H9 (cell line): Measurements from ENCODE around the gene FAM83E. TPM values are rescaled to one million over a fixed set of nuclear protein-coding genes. Genes with fewer than 3 reads are reported as not detected.
A peak's percentile ranks its signal among the peaks of the same experiment; 100 is the strongest.

Experiments used
- DNase-seq: peaks from one replicate; pipeline ENCODE4 v3.0.0-alpha.2; 2017
- H2AFZ ChIP-seq: one replicate; pipeline ENCODE4 v1.6.1; 2013; ENCODE audit warnings: mild to moderate bottlenecking, low read length, control low read depth, moderate library complexity
- H2AK5ac ChIP-seq: 2 replicates; pipeline ENCODE4 v1.6.1; 2013; ENCODE audit warnings: low read length, control low read depth, mixed read lengths; ENCODE audit not compliant: insufficient read length
- H2BK120ac ChIP-seq: one replicate; pipeline ENCODE4 v1.6.1; 2013; ENCODE audit warnings: low read depth, mild to moderate bottlenecking, low read length, control low read depth, inconsistent platforms; ENCODE audit not compliant: poor library complexity, severe bottlenecking
- H2BK12ac ChIP-seq: 2 replicates; pipeline ENCODE4 v1.6.1; 2013; ENCODE audit warnings: low read length, control low read depth, mixed read lengths, low read depth; ENCODE audit not compliant: insufficient read length
- H2BK15ac ChIP-seq: 2 replicates; pipeline ENCODE4 v1.6.1; 2013; ENCODE audit warnings: low read depth, low read length, control low read depth
- H2BK20ac ChIP-seq: one replicate; pipeline ENCODE4 v1.6.1; 2013; ENCODE audit warnings: low read depth, mild to moderate bottlenecking, low read length, control low read depth, inconsistent platforms; ENCODE audit not compliant: poor library complexity, severe bottlenecking
- H2BK5ac ChIP-seq: 2 replicates; pipeline ENCODE4 v1.6.1; 2013; ENCODE audit warnings: low read length, control low read depth, mixed read lengths; ENCODE audit not compliant: insufficient read length
- H3K14ac ChIP-seq: 2 replicates; pipeline ENCODE4 v1.6.1; 2013; ENCODE audit warnings: low read length, control low read depth; ENCODE audit not compliant: insufficient read depth
- H3K18ac ChIP-seq: 2 replicates; pipeline ENCODE4 v1.6.1; 2013; ENCODE audit warnings: low read depth, mild to moderate bottlenecking, mixed read lengths, low read length, control low read depth; ENCODE audit not compliant: insufficient read length
- H3K23ac ChIP-seq: 2 replicates; pipeline ENCODE4 v1.6.1; 2013; ENCODE audit warnings: low read length, control low read depth, mixed read lengths, low read depth; ENCODE audit not compliant: insufficient read length
- H3K23me2 ChIP-seq: 2 replicates; pipeline ENCODE4 v1.6.1; 2013; ENCODE audit warnings: low read depth, mild to moderate bottlenecking, mixed read lengths, low read length, control low read depth; ENCODE audit not compliant: insufficient read length, poor library complexity, severe bottlenecking
- H3K27ac ChIP-seq: 2 replicates; pipeline ENCODE4 v1.5.1; 2013; ENCODE audit warnings: low read length, control low read depth, mixed read lengths, low read depth; ENCODE audit not compliant: insufficient read length
- H3K27me3 ChIP-seq: 2 replicates; pipeline ENCODE4 v1.6.1; 2013; ENCODE audit warnings: low read length, control low read depth, inconsistent platforms; ENCODE audit not compliant: insufficient read depth
- H3K4ac ChIP-seq: 2 replicates; pipeline ENCODE4 v1.6.1; 2013; ENCODE audit warnings: low read depth, mild to moderate bottlenecking, control low read depth, inconsistent platforms, low read length, moderate library complexity
- H3K4me1 ChIP-seq: 2 replicates; pipeline ENCODE4 v1.6.1; 2013; ENCODE audit warnings: low read length, control low read depth, inconsistent platforms; ENCODE audit not compliant: insufficient read depth
- H3K4me2 ChIP-seq: 2 replicates; pipeline ENCODE4 v1.6.1; 2013; ENCODE audit warnings: low read length, control low read depth, mixed read lengths; ENCODE audit not compliant: insufficient read length, insufficient read depth
- H3K56ac ChIP-seq: 2 replicates; pipeline ENCODE4 v1.6.1; 2013; ENCODE audit warnings: low read depth, mild to moderate bottlenecking, mixed read lengths, low read length, control low read depth; ENCODE audit not compliant: insufficient read length
- H3K79me1 ChIP-seq: 2 replicates; pipeline ENCODE4 v1.6.1; 2013; ENCODE audit warnings: low read depth, mild to moderate bottlenecking, moderate library complexity, low read length, control low read depth, inconsistent platforms; ENCODE audit not compliant: insufficient read depth, poor library complexity, severe bottlenecking
- H3K79me2 ChIP-seq: 2 replicates; pipeline ENCODE4 v1.6.1; 2013; ENCODE audit warnings: low read length, control low read depth, inconsistent platforms; ENCODE audit not compliant: insufficient read depth
- H3K9ac ChIP-seq: 2 replicates; pipeline ENCODE4 v1.6.1; 2013; ENCODE audit warnings: low read length, control low read depth, mixed read lengths; ENCODE audit not compliant: insufficient read length; ENCODE audit errors: extremely low read depth
- H3K9me3 ChIP-seq: one replicate; pipeline ENCODE4 v1.6.1; 2013; ENCODE audit warnings: low read depth, low read length, inconsistent platforms; ENCODE audit not compliant: control insufficient read depth
- H3T11ph ChIP-seq: one replicate; pipeline ENCODE4 v1.6.1; 2013; ENCODE audit warnings: mild to moderate bottlenecking, low read length, control low read depth, inconsistent platforms
- H4K20me1 ChIP-seq: one replicate; pipeline ENCODE4 v1.6.1; 2013; ENCODE audit not compliant: control insufficient read depth, insufficient read length, insufficient read depth
- H4K5ac ChIP-seq: 2 replicates; pipeline ENCODE4 v1.6.1; 2013; ENCODE audit warnings: low read depth, mild to moderate bottlenecking, mixed read lengths, low read length, control low read depth; ENCODE audit not compliant: insufficient read length
- H4K8ac ChIP-seq: replicated peaks from 2 replicates; pipeline ENCODE4 v1.6.1; 2013; ENCODE audit warnings: low read length, control low read depth, mixed read lengths, low read depth; ENCODE audit not compliant: insufficient read length
- H4K91ac ChIP-seq: 2 replicates; pipeline ENCODE4 v1.6.1; 2013; ENCODE audit warnings: low read depth, mild to moderate bottlenecking, moderate library complexity, mixed read lengths, low read length, control low read depth; ENCODE audit not compliant: insufficient read length
- H3K27ac Mint-ChIP-seq, 3 experiments: 2 replicates in 2 of 3; 3 replicates in 1 of 3; pipeline ENCODE4 v1.8.0; 2020 to 2021; ENCODE audit warnings: mixed read lengths in 3 of 3, mild to moderate bottlenecking in 1 of 3, moderate library complexity in 1 of 3
- H3K27me3 Mint-ChIP-seq: 2 replicates; pipeline ENCODE4 v1.8.0; 2021; ENCODE audit warnings: low read depth, mild to moderate bottlenecking, moderate library complexity, mixed read lengths
- H3K36me3 Mint-ChIP-seq, 3 experiments: 2 replicates in 2 of 3; 3 replicates in 1 of 3; pipeline ENCODE4 v1.8.0; 2020 to 2021; ENCODE audit warnings: low read depth in 3 of 3, mixed read lengths in 3 of 3; ENCODE audit not compliant: insufficient read depth in 1 of 3
- H3K4me1 Mint-ChIP-seq, 2 experiments: 2 replicates each; pipeline ENCODE4 v1.8.0; 2020; ENCODE audit warnings: mixed read lengths in 2 of 2
- H3K4me3 Mint-ChIP-seq, 2 experiments: 2 replicates in 1 of 2; 3 replicates in 1 of 2; pipeline ENCODE4 v1.8.0; 2020 to 2021; ENCODE audit warnings: mild to moderate bottlenecking in 2 of 2, mixed read lengths in 2 of 2, moderate library complexity in 1 of 2
- H3K9me3 Mint-ChIP-seq, 2 experiments: 2 replicates in 1 of 2; 3 replicates in 1 of 2; pipeline ENCODE4 v1.8.0; 2020; ENCODE audit warnings: mild to moderate bottlenecking in 2 of 2, mixed read lengths in 2 of 2, moderate library complexity in 1 of 2
- WGBS: extraction: QIAGEN DNeasy Blood & Tissue Kit; methylation state at CpG from one replicate; pipeline ENCODE4 v1.1.7; 2013; ENCODE audit warnings: missing lambda C conversion rate, low lambda C conversion rate, mixed read lengths; ENCODE audit not compliant: insufficient read length; ENCODE audit errors: extremely low coverage; 5-methylcytosine and 5-hydroxymethylcytosine counted together
- total RNA-seq: library from RNA; stranded (reverse); gene quantifications from 2 replicates; pipeline ENCODE4 v1.2.1, GENCODE V29; 2021
- TF ChIP-seq, protein P1 (sequence below): fragments of 200-600 bp; sonication (generic); conservative IDR thresholded peaks from 3 replicates; pipeline ENCODE4 v1.8.0; 2021; ENCODE audit warnings: antibody characterized with exemption, mild to moderate bottlenecking

The FAM83E gene
- total RNA-seq, 1 experiment from 2014 or later, result 9.2 TPM

DNA sequence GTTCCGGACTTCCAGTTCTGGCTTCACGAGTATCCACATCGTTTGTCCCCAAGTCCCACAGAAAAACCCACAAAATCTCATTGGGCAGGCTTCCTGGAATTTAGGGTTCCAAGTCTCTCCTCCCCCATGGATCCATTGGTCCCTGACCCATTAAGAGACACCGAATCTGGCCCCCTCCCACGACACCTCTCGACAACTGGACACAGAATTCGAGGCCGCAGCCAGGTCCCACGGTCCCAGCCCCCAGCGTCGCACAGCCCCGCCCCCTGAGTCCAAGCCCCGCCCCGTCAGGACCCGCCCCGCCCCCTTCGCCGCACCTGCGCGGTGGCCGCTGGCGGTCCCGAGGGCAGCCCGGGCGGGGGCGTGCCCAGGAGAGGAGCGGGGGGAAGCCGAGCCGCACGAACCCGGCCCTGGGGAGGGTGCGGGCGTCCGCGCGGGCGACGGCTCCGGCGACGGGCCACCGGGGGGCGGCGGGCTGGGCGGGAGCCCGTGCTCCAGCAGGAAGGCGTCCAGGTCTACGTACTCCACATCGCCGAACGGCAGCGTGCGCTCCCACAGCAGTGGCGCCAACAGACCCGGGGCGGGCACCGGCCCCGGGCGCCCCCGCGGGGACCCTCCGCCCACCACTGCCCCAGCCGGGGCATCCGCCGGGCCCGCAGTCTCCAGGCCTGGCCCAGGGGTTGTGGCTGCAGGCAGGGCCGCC lies 20.5 kb upstream of the FAM83E start:
- Mint-ChIP-seq H3K4me1 (peaks cover 38 to 59% of the 10 kb centered on the region in 2 experiments), H3K36me3 (peaks cover 11 to 33% (median 24%) of the 10 kb centered on the region in 3 experiments; a peak in 6 of 7 replicates), H3K9me3 (no peaks in the 10 kb centered on the region), H3K27me3 (peaks cover 4% of the 10 kb centered on the region), H3K4me3 (peak overlapping the region; percentile 82 to 89), H3K27ac (peak overlapping the region in 1 of 3 experiments; percentile 80; a peak in 4 of 7 replicates)
- Histone ChIP-seq H3K79me2 (no peaks in the 10 kb centered on the region), H2AK5ac (no peak overlapping the region), H3K23me2 (peaks cover 29% of the 10 kb centered on the region), H3K14ac (no peak overlapping the region), H2AFZ (no peak overlapping the region), H3K27ac (no peak overlapping the region), H2BK12ac (no peak overlapping the region), H3K4ac (no peak overlapping the region), H3T11ph (no peak overlapping the region), H3K4me1 (peaks cover 9% of the 10 kb centered on the region; the same call in 1 of the 2 replicates), H2BK120ac (no peak overlapping the region), H4K91ac (no peak overlapping the region), H3K4me2 (peak overlapping the region; percentile 80), H3K79me1 (no peaks in the 10 kb centered on the region), H3K9me3 (no peaks in the 10 kb centered on the region), H4K5ac (no peak overlapping the region), H4K8ac (no peak overlapping the region), H2BK20ac (no peak overlapping the region), H3K9ac (no peak overlapping the region), H3K27me3 (no peaks in the 10 kb centered on the region; the same call in 1 of the 2 replicates), H4K20me1 (no peaks in the 10 kb centered on the region), H3K18ac (no peak overlapping the region), H2BK15ac (no peak overlapping the region), H3K23ac (no peak overlapping the region), H3K56ac (no peak overlapping the region), H2BK5ac (no peak overlapping the region)
- WGBS, result no CpG with 5 or more reads among the region's 67 CpGs
- TF ChIP-seq, protein P1, sequence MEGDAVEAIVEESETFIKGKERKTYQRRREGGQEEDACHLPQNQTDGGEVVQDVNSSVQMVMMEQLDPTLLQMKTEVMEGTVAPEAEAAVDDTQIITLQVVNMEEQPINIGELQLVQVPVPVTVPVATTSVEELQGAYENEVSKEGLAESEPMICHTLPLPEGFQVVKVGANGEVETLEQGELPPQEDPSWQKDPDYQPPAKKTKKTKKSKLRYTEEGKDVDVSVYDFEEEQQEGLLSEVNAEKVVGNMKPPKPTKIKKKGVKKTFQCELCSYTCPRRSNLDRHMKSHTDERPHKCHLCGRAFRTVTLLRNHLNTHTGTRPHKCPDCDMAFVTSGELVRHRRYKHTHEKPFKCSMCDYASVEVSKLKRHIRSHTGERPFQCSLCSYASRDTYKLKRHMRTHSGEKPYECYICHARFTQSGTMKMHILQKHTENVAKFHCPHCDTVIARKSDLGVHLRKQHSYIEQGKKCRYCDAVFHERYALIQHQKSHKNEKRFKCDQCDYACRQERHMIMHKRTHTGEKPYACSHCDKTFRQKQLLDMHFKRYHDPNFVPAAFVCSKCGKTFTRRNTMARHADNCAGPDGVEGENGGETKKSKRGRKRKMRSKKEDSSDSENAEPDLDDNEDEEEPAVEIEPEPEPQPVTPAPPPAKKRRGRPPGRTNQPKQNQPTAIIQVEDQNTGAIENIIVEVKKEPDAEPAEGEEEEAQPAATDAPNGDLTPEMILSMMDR, result no peak
- peak; percentile 74 for DNase-seq
